Thoracic aorta (tissue), 2 donors: ENCODE measurements around the gene TECRL. TPM values are rescaled to one million over a fixed set of nuclear protein-coding genes. Genes with fewer than 3 reads are reported as not detected.

Experiments used
- ATAC-seq: fragments of 150-250 bp; one replicate; pipeline ENCODE4 v1.8.0; 2017; ENCODE audit warnings: low read depth; ENCODE audit not compliant: insufficient number of reproducible peaks, low FRiP score
- DNase-seq: peaks from one replicate; pipeline ENCODE4 v3.0.0-alpha.2; 2020; ENCODE audit warnings: low spot score
- H3K27ac ChIP-seq, 2 donors: fragments of 200-600 bp; sonication (generic); 1 replicate in 1 of 2; 2 replicates in 1 of 2; pipeline ENCODE4 v1.5.1; 2016; ENCODE audit warnings: mild to moderate bottlenecking in 2 of 2, moderate library complexity in 2 of 2
- H3K27me3 ChIP-seq: fragments of 200-600 bp; sonication (generic); replicated peaks from 2 replicates; pipeline ENCODE4 v1.6.0; 2016; ENCODE audit warnings: mild to moderate bottlenecking; ENCODE audit not compliant: insufficient read depth
- H3K36me3 ChIP-seq: fragments of 200-600 bp; sonication (generic); one replicate; pipeline ENCODE4 v1.5.1; 2016
- H3K4me1 ChIP-seq, 2 donors: fragments of 200-600 bp; sonication (generic); 1 replicate in 1 of 2; 2 replicates in 1 of 2; pipeline versions ENCODE4 v1.5.1 to v1.6.0; 2016; ENCODE audit warnings: low read depth in 2 of 2, mild to moderate bottlenecking in 1 of 2; ENCODE audit not compliant: control insufficient read depth in 1 of 2
- H3K4me3 ChIP-seq: fragments of 200-600 bp; sonication (generic); 2 replicates; pipeline ENCODE4 v1.5.1; 2016; ENCODE audit warnings: mild to moderate bottlenecking
- H3K9me3 ChIP-seq: fragments of 200-600 bp; sonication (generic); 2 replicates; pipeline ENCODE4 v1.5.1; 2016
- total RNA-seq, 2 donors: library from RNA; depleted of rRNA; stranded (reverse); fragments of >200 nt; gene quantifications; one replicate each; pipeline versions ENCODE4 v1.1.0 to v1.2.3, GENCODE V29; 2016
- TF ChIP-seq, protein P1 (sequence below): fragments of 200-600 bp; sonication (generic); IDR thresholded peaks from one replicate; pipeline ENCODE4 v1.5.1; 2019; ENCODE audit warnings: antibody characterized with exemption

TECRL gene
- total RNA-seq, 2 donors from 2014 or later: not detected

DNA sequence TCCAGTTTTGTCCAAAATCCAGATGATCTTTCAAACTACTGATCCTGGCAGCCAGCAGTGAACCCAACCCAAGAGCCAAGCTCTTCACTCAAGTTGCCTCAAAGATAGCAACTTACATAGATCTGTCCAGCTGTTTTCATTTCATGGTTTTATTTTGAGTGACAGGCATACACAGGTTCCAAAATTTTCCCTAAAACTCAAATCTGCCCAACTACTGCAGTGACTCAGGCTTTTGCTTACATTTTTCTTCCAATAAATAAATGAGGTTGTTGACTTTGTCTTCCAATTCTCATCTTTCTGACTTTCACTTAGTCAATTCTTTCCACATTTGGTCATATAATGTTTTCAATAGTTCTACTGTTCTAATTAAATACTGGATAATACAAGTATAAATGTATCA lies 158.8 kb downstream of the TECRL start:
- no peak for ATAC-seq

DNA sequence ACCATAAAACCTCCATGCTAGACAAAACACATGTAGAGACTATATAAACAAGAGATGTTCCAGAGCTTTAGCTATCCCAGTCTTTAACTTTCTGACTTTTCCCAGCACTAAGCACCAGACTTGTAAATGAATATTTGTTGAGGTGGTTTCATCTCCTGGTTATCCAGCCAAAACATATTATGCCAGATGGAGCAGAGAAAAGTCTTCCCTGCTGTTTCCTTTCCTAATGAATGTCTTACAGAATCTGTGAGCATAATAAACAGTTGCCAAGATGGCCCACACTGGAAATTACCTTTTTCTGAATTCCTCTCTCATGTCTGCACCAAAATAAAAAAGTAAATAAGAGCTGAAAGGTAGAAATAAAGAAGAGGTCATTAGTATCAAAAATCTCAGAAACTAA lies 159.2 kb downstream of the TECRL start:
- no peak for DNase-seq
- TF ChIP-seq, protein P1, sequence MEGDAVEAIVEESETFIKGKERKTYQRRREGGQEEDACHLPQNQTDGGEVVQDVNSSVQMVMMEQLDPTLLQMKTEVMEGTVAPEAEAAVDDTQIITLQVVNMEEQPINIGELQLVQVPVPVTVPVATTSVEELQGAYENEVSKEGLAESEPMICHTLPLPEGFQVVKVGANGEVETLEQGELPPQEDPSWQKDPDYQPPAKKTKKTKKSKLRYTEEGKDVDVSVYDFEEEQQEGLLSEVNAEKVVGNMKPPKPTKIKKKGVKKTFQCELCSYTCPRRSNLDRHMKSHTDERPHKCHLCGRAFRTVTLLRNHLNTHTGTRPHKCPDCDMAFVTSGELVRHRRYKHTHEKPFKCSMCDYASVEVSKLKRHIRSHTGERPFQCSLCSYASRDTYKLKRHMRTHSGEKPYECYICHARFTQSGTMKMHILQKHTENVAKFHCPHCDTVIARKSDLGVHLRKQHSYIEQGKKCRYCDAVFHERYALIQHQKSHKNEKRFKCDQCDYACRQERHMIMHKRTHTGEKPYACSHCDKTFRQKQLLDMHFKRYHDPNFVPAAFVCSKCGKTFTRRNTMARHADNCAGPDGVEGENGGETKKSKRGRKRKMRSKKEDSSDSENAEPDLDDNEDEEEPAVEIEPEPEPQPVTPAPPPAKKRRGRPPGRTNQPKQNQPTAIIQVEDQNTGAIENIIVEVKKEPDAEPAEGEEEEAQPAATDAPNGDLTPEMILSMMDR: no peak
- Histone ChIP-seq H3K27me3 (no peaks in the 10 kb centered on the region), H3K27ac (no peak overlapping the region), H3K4me3 (no peak overlapping the region), H3K4me1 (no peaks in the 10 kb centered on the region), H3K36me3 (no peaks in the 10 kb centered on the region), H3K9me3 (no peaks in the 10 kb centered on the region)
- no peak for ATAC-seq

More for the DNA sequence above, 158.8 kb downstream of the TECRL start:
- no peak for DNase-seq
- H3K9me3 ChIP-seq: no peaks in the 10 kb centered on the region
- H3K4me1 ChIP-seq: no peaks in the 10 kb centered on the region
- no peaks in the 10 kb centered on the region for H3K36me3 ChIP-seq
- H3K27ac ChIP-seq: no peak overlapping the region
- TF ChIP-seq, protein P1: no peak
- no peaks in the 10 kb centered on the region for H3K27me3 ChIP-seq
- H3K4me3 ChIP-seq: no peak overlapping the region

DNA sequence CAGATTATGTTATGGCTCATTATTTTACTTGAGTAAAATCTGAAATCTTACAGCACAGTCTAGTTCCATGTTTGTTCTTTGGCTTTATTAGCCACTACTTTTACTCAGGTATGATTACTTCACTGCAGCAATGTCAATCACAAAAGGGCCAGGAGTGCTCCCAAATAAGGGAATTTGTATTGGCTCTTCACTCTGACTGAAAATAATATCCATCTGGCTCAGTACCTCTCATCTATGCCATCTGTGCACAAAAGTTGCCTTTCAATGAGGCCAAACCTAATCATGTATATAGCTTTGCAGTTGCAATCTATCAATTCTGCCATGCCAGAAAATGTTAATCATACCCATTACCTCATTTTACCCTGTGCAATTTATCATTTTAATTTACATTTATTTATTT lies 161.1 kb downstream of the TECRL start:
- no peak for DNase-seq
- no peaks in the 10 kb centered on the region for H3K4me1 ChIP-seq
- TF ChIP-seq, protein P1: no peak
- no peaks in the 10 kb centered on the region for H3K27me3 ChIP-seq
- no peaks in the 10 kb centered on the region for H3K9me3 ChIP-seq
- ATAC-seq: no peak
- no peak overlapping the region for H3K27ac ChIP-seq
- no peaks in the 10 kb centered on the region for H3K36me3 ChIP-seq
- H3K4me3 ChIP-seq: no peak overlapping the region

DNA sequence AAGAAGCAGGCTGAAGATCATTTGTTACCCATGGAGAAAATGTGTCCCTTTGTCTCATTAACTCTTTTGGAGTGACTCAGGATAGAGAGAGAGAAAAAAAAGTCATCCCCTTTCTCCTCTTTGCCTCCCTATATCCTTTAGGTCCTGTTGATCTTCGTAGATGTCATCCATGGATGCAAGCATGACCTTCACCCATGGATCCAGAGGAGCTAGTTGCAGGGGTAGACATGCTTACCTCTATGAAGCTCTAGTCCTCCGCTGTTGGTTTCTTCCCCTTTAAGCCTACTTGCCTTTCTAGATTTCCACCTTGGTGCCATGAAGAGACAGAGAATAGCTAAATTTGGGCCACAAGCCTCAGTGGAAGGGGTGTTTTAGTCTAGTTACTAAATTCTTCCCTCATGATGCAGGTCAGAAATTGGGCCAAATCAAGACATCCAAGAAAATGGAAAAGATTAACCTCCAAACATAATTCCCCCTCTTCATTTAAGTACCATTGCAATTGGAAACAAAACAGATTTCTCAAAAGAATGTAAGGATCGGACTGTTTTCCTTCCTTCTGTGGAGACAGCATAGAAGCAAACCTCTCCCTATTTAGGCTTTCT lies 178.4 kb downstream of the TECRL start:
- TF ChIP-seq, protein P1: no peak
- Histone ChIP-seq H3K36me3 (no peaks in the 10 kb centered on the region), H3K9me3 (peaks cover 15% of the 10 kb centered on the region), H3K27me3 (no peaks in the 10 kb centered on the region), H3K4me1 (no peaks in the 10 kb centered on the region), H3K4me3 (no peak overlapping the region), H3K27ac (no peak overlapping the region)
- ATAC-seq (no peak), DNase-seq (no peak)
